ENCODE results near the gene TMEM175.
"Not testable (repeated sequence)": the region's sequence is repeated elsewhere in the genome, so short reads cannot be mapped to it uniquely, and the experiment has no call there.

The TMEM175 gene

DNA sequence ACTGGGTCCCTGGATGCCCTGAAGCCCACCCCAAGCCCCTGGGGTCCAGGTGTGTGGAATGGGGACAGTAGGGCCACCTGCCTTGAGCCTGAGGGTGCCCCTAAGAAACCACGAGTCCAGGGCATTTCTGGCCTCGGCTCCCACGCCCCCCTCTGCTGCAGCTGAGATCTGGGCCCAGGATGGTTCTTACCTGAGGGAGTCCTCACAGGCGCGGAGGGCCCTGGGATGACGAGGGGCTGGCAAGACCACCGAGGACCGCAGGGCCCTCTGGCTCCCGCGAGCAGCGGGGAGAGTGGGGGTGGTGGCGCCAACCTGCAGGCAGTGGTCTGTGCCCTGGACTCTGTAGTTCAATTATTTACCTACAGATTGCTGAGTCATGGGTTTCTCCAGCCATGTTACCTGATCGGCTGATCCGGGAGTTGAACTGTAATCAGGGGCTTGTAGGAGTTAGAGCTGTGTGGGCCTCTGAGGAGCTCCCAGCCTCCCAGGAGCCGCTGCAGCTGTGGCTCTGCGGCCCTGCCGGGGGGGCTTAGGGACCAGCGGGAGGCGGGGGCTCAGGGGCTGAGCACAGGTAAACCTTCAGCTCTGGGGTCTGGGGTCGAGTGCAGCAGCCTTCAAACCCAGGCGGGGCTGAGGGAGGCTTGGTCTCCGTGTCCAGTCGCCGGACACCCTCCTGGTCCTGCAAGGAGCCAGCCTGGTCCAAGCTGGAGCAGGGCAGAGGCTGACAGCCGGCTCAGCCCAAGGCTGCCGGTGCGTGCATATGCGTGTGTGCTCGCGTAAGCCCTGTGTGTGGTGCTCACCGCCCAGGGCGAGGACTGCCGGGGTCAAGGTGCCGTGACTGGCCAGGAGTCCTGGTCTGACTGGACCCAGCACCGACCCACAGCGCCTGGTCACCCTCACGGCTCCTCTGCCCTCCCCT, 61.1 kb downstream of the TMEM175 start, which contains the start of gene SLC26A1:
SLC26A1 (minus strand) TSS at position 294 of the 919 bp plus-strand sequence. CDS start 1,701 bp downstream, outside the sequence.
- DNase-seq, result no peak

DNA sequence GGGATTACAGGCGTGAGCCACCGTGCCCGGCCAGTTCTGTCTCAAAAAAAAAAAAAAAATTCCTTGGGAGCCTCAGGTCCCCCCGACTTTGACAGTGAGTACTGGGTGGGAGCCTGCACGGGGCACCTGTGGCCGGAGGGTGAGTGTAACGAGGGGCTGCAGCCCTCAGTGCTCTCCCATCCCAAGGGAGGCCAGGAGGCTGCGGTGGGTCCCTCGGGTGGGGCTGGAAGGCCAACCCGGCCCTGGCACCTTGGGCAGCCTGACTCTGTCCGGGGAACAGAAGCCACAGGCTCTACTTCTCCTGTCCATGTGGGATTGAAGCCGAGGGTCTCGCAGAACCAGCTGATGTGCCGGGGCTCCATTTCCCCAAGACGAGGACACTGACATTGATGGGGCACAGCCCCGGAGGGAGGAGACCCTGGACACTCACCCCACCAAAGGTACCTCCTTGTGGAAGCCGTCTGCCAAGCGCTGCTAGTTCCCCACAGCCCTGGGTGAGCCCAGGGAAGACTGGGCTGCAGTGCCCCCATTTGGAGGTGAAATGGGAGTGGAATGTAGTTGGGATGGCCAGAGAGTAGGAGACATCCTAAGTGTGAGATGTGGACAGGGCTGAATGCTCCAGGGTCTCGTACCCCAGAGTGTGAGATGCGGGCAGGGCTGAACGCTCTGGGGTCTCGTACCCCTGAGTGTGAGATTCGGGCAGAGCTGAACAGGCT, 63.2 kb downstream of the TMEM175 start:
- no peak for DNase-seq

DNA sequence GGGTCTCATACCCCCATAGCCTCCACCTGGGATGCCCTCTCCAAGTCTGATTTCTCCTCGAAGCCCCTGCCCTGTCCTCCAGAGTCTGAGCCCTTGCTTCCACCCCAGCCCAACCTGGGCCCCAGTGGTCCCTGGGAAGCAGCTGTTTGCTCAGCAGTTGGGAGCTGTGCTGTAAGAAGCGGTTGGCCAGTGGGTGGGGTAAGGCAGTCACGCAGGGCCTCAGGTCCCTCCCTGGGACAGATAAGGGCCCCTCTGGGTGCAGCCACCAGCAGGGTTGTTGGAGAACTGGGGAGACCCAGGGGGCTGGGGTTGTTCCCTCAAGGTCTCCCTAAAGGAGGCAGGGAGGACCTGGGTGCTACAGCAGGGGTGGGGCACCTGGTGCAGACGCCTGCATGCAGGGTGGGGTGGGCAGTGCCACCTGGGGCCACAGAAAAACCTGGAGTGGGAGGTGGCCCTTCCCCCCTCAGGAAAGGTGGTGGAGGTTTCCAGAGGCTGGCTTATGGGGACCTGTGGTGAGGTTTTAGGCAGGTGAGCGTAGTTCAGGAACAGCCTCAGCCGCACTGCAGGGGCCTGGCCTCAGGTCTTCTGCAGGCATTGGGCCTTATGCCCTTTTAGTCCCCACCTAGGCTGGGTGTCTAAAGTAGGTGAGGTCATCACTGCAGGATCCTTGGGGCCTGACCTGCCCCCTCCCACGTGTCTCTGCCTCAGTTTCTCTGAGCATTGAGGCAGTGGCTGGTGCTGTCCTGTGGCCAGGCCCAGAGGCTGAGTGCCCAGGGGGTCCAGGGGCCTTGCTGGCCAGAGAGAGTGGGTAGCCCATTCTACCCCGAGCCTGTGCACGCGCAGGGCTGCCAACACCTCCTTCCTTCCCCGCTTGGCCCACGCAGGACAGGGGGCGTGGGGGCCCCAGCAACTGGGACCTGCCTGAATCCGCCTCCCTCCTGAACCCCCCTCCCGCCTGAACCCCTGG, 64.1 kb downstream of the TMEM175 start:
- DNase-seq, result no peak

DNA sequence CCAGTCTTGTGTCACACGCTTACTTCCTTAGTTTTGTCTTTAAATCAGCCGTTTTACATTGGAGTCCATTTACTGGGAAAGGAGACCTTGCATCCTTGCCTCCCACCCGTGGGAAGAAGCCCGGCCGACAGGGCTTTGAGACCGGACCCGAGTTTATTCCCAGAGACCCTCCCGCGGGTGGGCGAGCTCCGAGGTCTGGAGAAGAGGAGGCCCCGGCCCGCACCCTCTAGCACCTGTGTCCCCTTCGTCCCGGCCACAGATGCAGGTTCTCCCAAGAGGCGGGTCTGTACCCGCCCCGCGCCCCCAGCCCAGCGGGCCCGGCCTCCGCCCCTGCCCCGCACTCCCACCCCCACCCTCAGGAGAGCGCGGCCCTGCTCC, 64.7 kb downstream of the TMEM175 start:
- no peak for DNase-seq

DNA sequence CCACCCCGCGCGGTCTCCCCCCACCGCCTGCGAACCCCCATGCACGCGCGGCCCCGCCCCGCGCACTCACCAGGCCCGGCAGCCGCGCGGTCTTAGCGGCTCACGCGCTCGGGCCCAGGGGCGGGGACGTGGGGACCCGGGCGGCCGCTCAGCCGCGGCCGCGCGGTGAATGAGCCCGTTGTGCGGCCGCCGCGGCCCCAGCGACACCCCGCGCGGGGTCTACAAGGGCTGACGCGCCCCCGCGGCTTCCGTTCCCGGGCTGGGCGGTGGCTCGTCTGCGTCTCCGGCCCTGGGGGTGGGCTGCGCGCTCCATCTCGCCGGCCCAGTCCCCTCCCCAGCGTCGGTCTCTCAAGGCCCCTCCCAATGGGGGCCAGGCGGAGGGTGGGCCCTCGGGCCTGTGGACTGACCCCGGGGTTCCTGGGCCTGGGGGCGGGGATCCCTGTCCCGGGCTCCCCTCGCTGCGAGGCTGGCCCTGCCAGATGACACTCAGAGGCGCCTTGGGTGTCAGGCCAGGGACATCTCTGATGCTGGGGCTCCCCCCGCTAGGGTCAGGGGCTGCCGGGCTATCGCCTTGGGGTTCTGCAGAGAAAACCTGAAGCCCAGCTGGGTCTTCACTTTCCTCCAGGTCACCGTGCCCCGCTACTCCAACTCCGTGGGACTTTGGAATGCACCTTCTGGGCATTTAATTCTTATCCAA, 65.3 kb downstream of the TMEM175 start:
- DNase-seq, result no peak

DNA sequence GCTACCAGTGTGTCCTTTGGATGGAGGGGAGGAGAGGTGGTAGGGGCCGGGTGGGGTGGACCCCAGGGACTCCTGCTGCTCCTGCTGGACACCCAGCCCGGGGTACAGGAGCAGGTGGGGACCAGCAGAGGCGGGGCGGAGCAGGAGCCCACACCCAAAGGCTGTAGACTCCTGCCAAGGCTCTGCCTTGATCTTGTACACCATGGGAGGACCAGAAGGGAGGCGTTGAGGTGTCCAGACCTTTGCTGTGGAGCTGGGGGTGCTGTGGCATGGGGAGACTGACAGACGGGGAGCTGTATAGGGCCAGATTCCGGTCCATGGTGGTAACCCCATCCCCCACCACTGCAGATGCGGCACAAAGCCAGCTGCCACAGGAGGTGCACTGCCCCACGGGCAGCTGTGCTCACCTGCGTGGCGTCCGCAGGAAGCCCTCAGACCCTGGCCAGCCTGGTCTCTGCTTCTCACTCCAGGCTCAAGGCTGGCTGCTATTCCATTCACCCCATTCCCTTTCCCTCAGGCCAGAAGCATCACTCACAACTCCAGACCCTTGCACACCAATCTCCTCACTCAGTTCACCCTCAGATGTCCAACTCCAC, 65.9 kb downstream of the TMEM175 start:
- no peak for DNase-seq

DNA sequence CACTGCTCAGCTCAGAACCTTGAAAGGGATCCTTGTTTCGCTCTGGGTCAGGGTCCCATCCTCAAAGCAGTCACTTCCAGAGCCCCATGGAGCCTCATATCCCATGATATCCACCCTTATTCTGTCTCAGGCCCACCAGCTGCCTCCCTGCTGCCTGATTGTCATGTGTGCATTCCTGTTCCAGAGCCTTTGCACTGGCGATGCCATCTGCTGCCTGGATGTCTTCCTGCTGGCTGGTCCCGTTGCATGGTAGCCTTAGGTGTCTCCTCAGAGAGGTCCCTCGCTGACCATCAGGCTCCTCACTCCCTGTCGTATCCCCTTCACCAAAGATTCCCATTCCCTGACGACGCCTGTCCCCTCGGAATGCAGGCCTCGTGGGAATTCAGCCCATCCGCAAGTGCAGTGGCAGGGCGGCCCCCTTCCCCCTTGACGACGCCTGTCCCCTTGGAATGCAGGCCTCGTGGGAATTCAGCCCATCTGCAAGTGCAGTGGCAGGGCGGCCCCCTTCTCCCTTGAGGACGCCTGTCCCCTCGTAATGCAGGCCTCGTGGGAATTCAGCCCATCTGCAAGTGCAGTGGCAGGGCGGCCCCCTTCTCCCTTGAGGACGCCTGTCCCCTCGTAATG, 67.1 kb downstream of the TMEM175 start:
- not testable (repeated sequence) for DNase-seq

DNA sequence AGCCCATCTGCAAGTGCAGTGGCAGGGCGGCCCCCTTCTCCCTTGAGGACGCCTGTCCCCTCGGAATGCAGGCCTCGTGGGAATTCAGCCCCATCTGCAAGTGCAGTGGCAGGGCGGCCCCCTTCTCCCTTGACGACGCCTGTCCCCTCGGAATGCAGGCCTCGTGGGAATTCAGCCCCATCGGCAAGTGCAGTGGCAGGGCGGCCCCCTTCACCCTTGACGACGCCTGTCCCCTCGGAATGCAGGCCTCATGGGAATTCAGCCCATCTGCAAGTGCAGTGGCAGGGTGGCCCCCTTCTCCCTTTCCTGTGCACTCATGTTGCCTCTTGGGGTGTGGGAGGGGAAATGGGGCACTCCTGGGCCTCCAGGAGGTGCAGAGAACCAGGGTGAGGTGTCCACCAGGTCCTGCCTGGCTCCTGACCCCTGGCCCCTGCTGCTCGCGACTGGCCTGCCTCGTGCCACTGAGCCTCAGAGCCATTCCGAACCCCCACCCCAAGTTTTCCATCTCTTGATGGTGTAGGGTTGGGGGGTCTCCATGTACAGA, 67.7 kb downstream of the TMEM175 start:
- no peak for DNase-seq

DNA sequence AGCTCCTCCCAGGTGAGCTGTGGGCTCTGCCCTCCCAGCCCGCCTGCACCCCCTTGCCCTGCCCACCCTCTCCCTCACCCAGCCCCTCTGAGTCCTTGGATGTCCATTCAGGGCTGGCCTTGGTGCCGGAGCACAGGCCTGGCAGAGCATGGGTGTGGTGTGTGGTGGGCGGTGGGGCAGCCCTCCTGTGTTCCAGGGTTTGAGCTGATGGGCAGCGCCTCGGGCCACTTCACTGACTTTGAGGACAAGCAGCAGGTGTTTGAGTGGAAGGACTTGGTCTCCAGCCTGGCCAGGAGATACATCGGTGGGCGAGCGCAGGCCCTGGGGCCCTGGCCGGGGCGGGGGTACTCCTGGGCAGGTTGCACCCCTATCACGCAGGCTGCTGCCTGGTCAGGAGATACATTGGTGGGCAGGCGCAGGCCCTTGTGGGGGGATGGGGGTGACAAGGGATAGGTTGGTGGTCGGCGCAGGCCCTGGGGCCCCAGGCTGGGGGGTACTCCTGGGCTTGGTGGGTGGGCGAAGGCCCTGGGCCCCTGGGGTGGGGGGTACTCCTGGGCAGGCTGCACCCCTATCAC, 68.5 kb downstream of the TMEM175 start:
- DNase-seq, result no peak

DNA sequence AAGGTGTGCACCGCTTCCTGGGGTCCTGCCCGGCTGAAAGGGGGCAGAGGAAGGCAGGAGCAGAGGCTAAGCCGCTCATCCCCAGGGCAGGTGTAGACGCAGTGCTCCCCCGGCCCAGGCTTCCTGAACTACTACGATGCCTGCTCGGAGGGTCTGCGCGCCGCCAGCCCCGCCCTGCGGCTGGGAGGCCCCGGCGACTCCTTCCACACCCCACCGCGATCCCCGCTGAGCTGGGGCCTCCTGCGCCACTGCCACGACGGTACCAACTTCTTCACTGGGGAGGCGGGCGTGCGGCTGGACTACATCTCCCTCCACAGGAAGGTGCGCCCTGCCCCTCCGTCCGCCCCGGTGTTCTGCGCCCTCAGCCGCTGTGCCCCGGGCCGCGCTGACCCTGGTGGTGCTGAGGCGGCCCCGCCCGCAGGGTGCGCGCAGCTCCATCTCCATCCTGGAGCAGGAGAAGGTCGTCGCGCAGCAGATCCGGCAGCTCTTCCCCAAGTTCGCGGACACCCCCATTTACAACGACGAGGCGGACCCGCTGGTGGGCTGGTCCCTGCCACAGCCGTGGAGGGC, 69.4 kb downstream of the TMEM175 start:
- no peak for DNase-seq

DNA sequence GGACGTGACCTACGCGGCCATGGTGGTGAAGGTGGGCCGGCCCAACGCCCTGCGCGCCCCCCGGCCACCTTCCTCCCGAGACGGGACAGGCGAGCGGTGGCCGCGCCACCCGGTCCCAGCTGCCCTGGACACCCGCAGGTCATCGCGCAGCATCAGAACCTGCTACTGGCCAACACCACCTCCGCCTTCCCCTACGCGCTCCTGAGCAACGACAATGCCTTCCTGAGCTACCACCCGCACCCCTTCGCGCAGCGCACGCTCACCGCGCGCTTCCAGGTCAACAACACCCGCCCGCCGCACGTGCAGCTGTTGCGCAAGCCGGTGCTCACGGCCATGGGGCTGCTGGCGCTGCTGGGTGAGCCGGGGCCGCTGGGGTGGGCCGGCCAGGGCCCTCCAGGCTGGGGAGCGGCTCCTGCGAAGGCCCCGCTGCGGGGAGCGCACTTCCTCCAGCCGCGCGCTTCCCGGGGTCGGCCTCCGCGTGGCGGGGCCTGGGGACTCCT, 69.9 kb downstream of the TMEM175 start:
- DNase-seq, result no peak

DNA sequence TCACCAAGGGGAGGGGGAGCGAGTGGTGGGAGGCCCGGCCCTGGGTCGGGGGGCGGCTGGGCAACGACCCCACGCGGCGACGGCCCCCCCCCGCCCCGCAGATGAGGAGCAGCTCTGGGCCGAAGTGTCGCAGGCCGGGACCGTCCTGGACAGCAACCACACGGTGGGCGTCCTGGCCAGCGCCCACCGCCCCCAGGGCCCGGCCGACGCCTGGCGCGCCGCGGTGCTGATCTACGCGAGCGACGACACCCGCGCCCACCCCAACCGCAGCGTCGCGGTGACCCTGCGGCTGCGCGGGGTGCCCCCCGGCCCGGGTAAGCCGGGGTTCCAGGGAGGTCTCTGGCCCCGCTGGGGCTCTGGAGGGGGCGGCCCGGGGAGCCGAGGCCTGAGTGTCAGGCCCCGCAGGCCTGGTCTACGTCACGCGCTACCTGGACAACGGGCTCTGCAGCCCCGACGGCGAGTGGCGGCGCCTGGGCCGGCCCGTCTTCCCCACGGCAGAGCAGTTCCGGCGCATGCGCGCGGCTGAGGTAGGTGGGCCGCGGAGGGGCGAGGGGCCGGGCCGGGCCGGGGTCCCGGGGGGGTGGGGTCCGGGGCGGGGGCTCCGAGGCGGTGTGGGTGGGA, 70.5 kb downstream of the TMEM175 start:
- DNase-seq, result no peak

DNA sequence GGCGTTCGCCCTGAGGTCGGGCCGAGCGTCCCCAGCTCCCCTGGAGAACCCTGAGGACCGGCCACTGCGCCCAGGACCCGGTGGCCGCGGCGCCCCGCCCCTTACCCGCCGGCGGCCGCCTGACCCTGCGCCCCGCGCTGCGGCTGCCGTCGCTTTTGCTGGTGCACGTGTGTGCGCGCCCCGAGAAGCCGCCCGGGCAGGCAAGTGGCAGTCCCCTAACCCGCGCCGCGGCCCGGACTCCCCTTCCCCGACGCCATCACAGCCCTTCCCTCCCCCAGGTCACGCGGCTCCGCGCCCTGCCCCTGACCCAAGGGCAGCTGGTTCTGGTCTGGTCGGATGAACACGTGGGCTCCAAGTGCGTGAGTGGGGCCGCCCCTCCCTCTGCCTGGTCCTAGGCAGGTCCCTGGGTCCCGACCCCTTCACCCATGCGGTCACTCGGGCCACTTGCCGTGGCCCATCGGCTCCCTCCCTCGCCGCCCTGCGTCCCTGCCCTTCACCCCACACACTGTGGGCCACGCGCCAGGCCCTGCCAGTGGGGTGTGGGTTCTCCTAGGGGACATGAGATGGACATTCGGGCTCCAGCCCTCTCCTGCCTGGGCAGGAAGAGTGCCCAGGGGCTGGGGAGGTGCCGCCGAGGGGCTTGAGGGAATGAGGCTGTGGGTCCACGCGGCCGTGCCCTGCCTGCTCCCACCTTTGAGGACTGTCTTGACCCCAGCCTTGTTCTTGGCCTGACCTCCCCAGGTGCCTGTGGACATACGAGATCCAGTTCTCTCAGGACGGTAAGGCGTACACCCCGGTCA, 71.2 kb downstream of the TMEM175 start:
- no peak for DNase-seq

DNA sequence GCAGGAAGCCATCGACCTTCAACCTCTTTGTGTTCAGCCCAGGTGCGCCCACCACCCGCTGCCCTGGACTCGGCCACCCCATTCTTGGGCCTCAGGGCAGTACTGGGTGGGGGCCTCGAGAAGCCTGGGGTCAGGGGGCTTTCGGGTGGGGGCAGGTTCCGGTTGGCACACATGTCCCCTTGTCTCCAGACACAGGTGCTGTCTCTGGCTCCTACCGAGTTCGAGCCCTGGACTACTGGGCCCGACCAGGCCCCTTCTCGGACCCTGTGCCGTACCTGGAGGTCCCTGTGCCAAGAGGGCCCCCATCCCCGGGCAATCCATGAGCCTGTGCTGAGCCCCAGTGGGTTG, 71.8 kb downstream of the TMEM175 start:
- DNase-seq, result no peak

DNA sequence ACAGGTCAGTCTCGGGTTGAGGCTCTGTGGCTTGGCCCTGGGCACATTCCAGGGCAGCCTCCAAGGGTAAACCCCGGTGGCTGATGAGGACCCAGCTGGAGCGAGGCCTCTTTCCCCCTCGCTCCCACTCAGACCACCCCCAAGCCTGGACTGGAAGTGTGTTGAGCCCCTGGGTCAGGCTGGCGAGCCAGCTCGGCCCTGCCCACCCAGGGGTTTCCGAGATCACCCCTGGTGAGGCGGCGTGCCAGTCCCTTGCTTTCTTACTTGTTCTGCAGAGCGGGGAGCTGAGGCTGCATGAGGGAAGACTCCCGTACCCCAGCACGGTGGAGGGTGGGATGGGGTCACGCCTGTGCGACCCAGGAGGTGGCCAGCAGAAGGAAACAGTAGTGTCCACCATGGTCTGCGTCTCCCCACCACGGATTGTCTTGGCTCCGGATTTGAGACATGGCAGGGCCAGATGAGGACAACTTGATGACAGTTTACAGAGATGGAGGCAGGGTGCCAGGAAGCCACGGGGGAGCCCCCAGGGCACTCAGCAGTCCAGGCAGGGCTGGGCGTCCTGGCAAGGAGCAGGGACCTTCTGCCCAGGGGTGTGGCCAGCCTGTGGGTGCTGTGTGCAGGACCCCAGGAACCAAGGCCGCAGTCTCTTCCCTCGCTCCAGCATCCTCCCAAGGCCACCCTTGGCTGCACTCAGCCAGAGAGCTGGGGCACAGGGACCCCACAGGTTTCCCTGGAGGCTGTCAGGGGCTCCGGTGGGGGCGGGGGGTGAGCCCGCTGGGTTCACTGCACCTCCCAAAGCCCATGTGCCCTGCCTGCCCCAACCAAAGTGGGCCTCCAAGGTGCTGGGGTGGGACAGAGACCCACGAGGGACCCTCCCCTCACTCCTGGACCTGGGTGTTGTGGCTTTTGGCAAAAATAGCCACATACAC, 72.6 kb downstream of the TMEM175 start:
- DNase-seq, result no peak

DNA sequence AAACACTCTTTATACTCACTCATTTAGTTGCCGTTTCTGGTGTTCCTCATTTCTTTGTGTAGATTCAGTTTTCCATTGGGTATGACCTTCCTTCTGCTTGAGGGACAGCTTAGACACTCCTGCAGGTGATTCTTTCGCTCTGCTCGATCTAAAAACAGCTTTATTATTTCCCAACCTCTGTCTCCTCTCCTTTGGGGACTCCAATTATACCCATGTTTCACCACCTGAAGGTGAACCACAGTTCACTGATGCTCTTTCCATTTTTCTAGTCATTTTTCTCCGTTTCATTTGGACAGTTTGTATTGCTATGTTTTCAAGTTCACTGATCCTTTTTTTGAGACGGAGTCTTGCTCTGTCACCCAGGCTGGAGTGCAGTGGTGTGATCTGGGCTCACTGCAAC, 74.6 kb downstream of the TMEM175 start:
- no peak for DNase-seq

All from NCI-H1436 treated with DMSO at 0.1 percent for 48 hours (cell line).